Subcutaneous abdominal adipose tissue (tissue), 5 donors: ENCODE data around the gene SLX4.

ENCODE experiments used
- H3K27ac ChIP-seq: one replicate; pipeline ENCODE4 v1.7.0; 2013; ENCODE audit warnings: low read depth, mild to moderate bottlenecking, inconsistent platforms, low read length, moderate library complexity
- H3K27me3 ChIP-seq, 5 donors: one replicate each; pipeline ENCODE4 v1.7.0; 2013; ENCODE audit warnings: low read length in 5 of 5, inconsistent platforms in 1 of 5; ENCODE audit not compliant: control insufficient read depth in 5 of 5, insufficient read depth in 4 of 5
- H3K36me3 ChIP-seq, 5 donors: one replicate each; pipeline ENCODE4 v1.7.0; 2013; ENCODE audit warnings: low read length in 5 of 5; ENCODE audit not compliant: control insufficient read depth in 5 of 5, insufficient read depth in 5 of 5
- H3K4me1 ChIP-seq, 5 donors: one replicate each; pipeline ENCODE4 v1.7.0; 2013; ENCODE audit warnings: low read length in 5 of 5, mild to moderate bottlenecking in 3 of 5, moderate library complexity in 1 of 5; ENCODE audit not compliant: control insufficient read depth in 5 of 5, insufficient read depth in 5 of 5
- H3K4me3 ChIP-seq, 5 donors: one replicate each; pipeline ENCODE4 v1.7.0; 2013; ENCODE audit warnings: low read length in 5 of 5, low read depth in 1 of 5
- H3K9ac ChIP-seq, 5 donors: one replicate each; pipeline ENCODE4 v1.7.0; 2013; ENCODE audit warnings: low read length in 5 of 5, mild to moderate bottlenecking in 4 of 5, moderate library complexity in 3 of 5
- H3K9me3 ChIP-seq, 5 donors: one replicate each; pipeline ENCODE4 v1.7.0; 2013; ENCODE audit warnings: low read length in 5 of 5; ENCODE audit not compliant: control insufficient read depth in 5 of 5
- donor health status: healthy.
- donor health status: healthy.
- donor health status: healthy.
- donor health status: healthy.
- donor health status: healthy.

SLX4 gene

DNA sequence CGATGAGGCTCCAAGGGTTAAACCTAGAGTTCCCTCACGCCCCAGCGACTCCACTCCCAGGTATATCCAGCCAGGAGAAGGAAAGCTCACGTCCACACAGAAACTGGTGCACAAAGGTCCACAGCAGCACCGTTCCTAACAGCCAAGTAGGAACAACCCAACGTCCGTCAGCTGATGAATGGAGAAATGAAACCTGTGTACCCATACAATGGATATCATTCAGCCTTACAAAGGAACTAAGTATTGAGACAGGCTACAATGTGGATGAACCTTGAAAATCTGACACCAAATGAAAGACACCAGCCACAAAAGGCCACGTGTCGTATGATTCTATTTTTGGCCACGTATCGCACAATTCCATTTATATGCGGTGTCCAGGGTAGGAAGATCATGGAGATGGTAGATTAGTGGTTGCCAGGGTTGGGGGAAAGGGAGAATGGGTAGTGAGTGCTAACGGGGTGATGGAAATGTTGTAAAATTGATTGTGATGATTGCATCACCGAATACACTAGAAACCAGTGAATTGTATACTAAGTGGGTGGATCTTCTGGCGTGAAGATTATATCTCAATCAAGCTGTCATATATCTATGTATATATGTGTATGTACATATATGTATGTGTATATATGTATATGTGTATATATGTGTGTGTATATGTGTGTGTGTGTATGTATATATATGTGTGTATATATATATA is 64.3 kb downstream of the SLX4 start:
- Histone ChIP-seq H3K4me3 (no peak overlapping the region), H3K27ac (no peak overlapping the region), H3K36me3 (no peaks in the 10 kb centered on the region), H3K27me3 (no peaks in the 10 kb centered on the region), H3K4me1 (peaks cover 0 to 37% (median 27%) of the 10 kb centered on the region in 5 donors), H3K9me3 (no peaks in the 10 kb centered on the region), H3K9ac (no peak overlapping the region)

DNA sequence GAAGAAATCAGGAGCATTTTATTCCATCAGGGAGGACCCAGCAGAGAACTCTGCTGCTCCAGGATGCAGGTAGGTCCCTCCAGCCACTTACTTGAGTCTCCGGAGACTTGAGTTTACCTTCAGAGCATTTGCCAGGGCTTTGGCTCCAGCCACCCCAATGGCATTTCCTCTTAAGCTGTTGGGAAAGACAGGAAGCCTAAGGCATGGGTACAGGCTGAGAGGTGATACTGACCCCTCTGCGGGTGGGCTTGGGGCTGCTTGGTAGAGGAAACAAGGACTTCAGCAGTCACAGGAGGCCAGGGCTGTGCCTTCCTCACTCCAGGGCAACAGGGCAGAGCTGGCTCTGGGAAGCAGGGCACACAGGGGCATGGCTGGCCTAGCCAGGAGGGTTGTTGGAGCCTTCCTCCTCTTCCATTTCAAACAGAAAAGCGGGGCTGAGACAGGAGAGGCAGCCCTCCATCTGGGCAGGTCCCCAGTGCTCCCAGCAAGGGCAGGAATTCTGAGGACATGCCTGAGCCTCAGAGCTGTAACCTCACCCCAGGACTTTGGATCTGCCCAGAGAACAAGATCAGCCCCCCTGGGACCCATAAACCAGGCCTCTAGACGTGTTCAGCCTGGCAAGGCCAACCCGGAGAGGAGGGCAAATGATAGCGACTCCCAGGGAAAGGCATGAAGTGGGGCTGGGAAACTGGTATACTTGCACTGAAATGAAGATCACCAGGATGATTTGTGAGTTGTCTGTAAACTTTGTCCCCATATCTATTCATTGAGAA is 68.6 kb downstream of the SLX4 start:
- H3K27me3 ChIP-seq: no peaks in the 10 kb centered on the region
- H3K9me3 ChIP-seq: no peaks in the 10 kb centered on the region
- H3K27ac ChIP-seq: no peak overlapping the region
- H3K9ac ChIP-seq: peak overlapping the region in 1 of 5 donors; percentile 13
- peaks cover 0 to 27% (median 25%) of the 10 kb centered on the region in 5 donors for H3K4me1 ChIP-seq
- H3K36me3 ChIP-seq: peaks cover 0 to 26% (median 18%) of the 10 kb centered on the region in 5 donors
- H3K4me3 ChIP-seq: no peak overlapping the region

DNA sequence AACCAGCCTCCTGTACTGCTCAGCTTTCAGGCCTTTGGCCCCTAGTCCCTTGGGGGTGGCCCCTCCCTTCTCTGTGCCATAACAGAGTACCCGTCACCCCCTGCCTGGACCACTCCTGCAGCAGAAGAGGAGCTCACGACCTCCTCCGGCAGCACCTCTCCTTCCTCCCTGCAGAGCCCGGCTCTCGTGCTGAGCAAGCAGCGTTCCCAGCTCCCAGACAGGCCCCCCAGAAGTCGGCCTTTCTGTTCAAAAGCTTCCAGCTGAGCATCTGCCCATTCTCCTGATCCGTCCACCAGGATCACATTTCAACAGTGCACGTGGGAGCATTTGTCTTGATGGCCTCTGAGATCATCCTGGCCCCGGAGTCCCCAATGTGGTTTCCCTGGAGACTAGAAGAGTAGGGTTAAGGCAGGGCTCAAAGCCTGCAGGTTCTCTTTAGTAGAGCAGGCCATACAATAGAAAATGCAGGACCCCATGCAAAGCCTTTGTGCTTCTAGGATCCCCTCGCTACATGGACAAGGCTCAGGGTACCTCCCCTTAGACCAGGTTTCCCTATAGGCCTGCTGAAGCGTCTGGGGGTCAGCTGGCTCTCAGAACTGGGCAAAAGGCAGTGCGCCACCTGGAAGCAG is 69.8 kb downstream of the SLX4 start:
- Histone ChIP-seq H3K27ac (no peak overlapping the region), H3K4me3 (no peak overlapping the region), H3K4me1 (peaks cover 0 to 28% (median 21%) of the 10 kb centered on the region in 5 donors), H3K27me3 (no peaks in the 10 kb centered on the region), H3K9ac (no peak overlapping the region), H3K36me3 (peaks cover 0 to 26% (median 22%) of the 10 kb centered on the region in 5 donors), H3K9me3 (no peaks in the 10 kb centered on the region)

DNA sequence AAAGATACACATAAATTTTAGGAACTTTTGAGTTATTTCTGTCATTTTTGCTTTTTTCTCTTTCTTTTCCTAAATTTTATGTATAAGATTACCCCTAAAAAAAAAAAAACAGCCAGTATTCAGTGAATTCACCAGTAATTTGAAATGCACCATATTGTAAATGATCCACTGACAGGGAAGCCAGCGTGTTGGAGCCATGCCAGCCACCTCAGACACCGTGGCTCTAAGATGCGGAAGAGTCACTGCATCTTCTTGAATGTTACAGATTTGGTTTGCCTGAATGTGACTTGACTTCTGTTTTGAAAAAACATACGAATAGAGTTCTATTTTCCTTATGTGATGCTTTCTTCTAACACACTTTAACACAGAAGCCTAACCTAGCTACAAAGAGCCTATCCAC is 73.2 kb downstream of the SLX4 start:
- Histone ChIP-seq H3K27me3 (no peaks in the 10 kb centered on the region), H3K9me3 (no peaks in the 10 kb centered on the region), H3K36me3 (peaks cover 0 to 59% (median 52%) of the 10 kb centered on the region in 5 donors), H3K4me1 (peaks cover 0 to 28% (median 16%) of the 10 kb centered on the region in 5 donors), H3K27ac (no peak overlapping the region), H3K4me3 (no peak overlapping the region), H3K9ac (no peak overlapping the region)

DNA sequence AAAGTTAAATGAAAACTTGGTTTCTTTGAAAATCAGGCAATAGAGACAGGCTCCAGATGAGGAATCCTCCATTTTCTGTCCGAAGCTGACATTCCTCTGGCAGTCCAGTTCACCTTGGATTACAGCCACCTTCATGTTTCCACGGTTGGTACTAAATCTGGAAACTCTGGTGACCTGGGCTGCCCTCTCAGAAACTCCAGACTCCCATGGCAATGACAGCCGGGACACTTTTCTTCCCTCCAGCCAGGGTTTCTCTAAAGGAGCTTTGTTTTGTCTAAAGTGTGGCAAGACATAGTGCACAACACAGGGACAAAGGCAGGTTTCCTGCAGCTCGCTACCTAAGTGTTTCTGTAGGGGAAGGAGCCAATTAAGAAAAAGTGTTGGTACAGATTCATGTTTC is 74.6 kb downstream of the SLX4 start:
- peaks cover 0 to 68% (median 60%) of the 10 kb centered on the region in 5 donors for H3K36me3 ChIP-seq

DNA sequence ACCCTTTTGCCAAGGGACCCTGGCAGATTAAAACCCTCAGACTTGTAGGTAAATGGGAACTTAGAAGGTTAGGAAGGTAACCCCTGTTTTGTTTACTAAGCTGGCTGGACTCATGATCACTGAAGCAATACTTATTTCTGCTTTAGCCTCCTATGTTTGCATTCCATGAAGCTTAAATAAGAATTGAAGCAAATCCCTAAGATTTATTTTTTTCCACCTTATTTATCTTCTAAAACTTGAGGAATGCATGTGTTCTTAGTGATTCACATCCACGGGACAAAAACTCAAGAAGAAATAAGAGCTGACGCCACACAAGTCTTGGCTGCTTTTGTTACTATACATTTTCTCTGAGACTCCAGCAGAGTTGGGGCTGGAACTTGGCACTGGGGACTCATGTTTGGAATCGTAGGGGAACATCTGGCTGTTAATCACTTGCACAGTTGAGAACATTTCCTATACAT is 75.1 kb downstream of the SLX4 start:
- Histone ChIP-seq H3K4me1 (peaks cover 0 to 14% (median 2%) of the 10 kb centered on the region in 5 donors), H3K27me3 (no peaks in the 10 kb centered on the region), H3K4me3 (no peak overlapping the region), H3K9ac (peak overlapping the region in 1 of 5 donors; percentile 50), H3K9me3 (no peaks in the 10 kb centered on the region), H3K36me3 (peaks cover 0 to 67% (median 59%) of the 10 kb centered on the region in 5 donors), H3K27ac (no peak overlapping the region)

More for the DNA sequence above, 74.6 kb downstream of the SLX4 start:
- H3K4me1 ChIP-seq: peaks cover 0 to 15% (median 2%) of the 10 kb centered on the region in 5 donors
- H3K9me3 ChIP-seq: no peaks in the 10 kb centered on the region
- H3K4me3 ChIP-seq: no peak overlapping the region
- H3K27ac ChIP-seq: no peak overlapping the region
- H3K27me3 ChIP-seq: no peaks in the 10 kb centered on the region
- H3K9ac ChIP-seq: peak overlapping the region in 1 of 5 donors; percentile 50

DNA sequence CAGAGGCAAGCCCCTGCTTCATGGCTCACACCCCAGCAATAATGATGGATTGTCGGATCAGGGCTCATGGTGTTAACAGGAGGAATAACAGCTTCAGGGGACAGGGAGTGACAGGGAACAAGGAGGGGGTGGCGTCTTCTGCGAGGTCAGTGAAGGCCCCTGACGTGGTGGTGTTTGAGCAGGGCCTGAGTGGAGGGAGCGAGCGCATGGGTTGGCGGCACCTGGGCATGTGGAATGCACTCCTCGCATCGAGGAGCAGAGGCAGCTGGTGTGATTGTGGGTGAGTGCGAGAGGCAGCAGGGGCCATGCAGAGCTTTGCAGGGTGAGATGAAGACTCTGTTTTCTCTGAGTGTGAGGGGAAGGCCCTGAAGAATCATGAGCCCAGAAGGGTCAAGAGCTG is 77.3 kb downstream of the SLX4 start:
- H3K27me3 ChIP-seq: no peaks in the 10 kb centered on the region
- H3K9ac ChIP-seq: no peak overlapping the region
- H3K9me3 ChIP-seq: no peaks in the 10 kb centered on the region
- no peak overlapping the region for H3K4me3 ChIP-seq
- H3K36me3 ChIP-seq: peaks cover 0 to 65% (median 59%) of the 10 kb centered on the region in 5 donors
- peaks cover 0 to 14% (median 2%) of the 10 kb centered on the region in 5 donors for H3K4me1 ChIP-seq
- no peak overlapping the region for H3K27ac ChIP-seq

DNA sequence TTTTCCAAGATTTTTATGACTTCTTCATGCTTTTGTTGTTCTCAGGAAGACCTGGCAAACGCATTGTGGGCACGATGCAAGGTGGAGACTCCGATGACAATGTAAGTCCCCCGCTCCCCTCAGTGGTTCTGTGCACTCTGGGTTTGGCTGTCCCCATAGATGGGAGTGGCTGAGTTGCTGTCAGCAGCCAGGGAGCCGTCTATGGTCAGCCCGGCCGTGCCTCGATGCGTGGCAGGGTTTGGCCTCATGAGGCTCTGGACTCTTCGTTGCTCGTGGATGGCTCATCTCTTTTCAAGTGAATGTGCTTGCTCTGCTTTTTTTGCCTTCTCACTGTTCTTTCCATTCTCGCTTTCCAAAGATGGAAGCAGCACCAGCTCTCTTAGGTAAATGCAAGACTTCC is 78.7 kb downstream of the SLX4 start:
- Histone ChIP-seq H3K27ac (no peak overlapping the region), H3K4me3 (no peak overlapping the region), H3K4me1 (peaks cover 0 to 14% (median 2%) of the 10 kb centered on the region in 5 donors), H3K9me3 (no peaks in the 10 kb centered on the region), H3K36me3 (peaks cover 0 to 67% (median 57%) of the 10 kb centered on the region in 5 donors), H3K9ac (no peak overlapping the region), H3K27me3 (no peaks in the 10 kb centered on the region)
